Measurements from ENCODE around the gene FOXP1.

GRCh38 chr3:71366988-71367604 is 216.4 kb downstream of the FOXP1 start:
- TF ChIP-seq CTCF (optimal IDR thresholded peaks at IDR 0.05 in 1 of 3, IDR thresholded peaks at IDR 0.05 in 1 of 3, conservative IDR thresholded peaks at IDR 0.05 in 1 of 3; ENCODE audit: extremely low read depth in 1 of 3, insufficient read depth in 2 of 3, low read length in 3 of 3) (no peak), EZH2 (IDR thresholded peaks at IDR 0.05; ENCODE audit: low read length) (no peak)

Measured in keratinocyte (primary cell).